Stomach smooth muscle (tissue), 2 donors: ENCODE data around the gene CAMK2D.
"Not testable (repeated sequence)": the region's sequence is repeated elsewhere in the genome, so short reads cannot be mapped to it uniquely, and the experiment has no call there.

Source experiments
- H3K27ac ChIP-seq: one replicate; pipeline ENCODE4 v1.7.0; 2013; ENCODE audit warnings: mild to moderate bottlenecking, low read length, inconsistent platforms
- H3K27me3 ChIP-seq, 2 donors: one replicate each; pipeline ENCODE4 v1.7.0; 2013; ENCODE audit warnings: low read length in 2 of 2; ENCODE audit not compliant: insufficient read depth in 2 of 2, control insufficient read depth in 1 of 2
- H3K36me3 ChIP-seq, 2 donors: one replicate each; pipeline ENCODE4 v1.7.0; 2013; ENCODE audit warnings: low read length in 2 of 2; ENCODE audit not compliant: control insufficient read depth in 2 of 2, insufficient read depth in 2 of 2
- H3K4me1 ChIP-seq: one replicate; pipeline ENCODE4 v1.7.0; 2013; ENCODE audit warnings: low read length; ENCODE audit not compliant: control insufficient read depth, insufficient read depth
- H3K4me3 ChIP-seq, 2 donors: one replicate each; pipeline ENCODE4 v1.7.0; 2013; ENCODE audit warnings: low read length in 2 of 2
- H3K9ac ChIP-seq, 2 donors: one replicate each; pipeline ENCODE4 v1.7.0; 2013; ENCODE audit warnings: low read length in 2 of 2, mild to moderate bottlenecking in 1 of 2
- H3K9me3 ChIP-seq, 2 donors: one replicate each; pipeline ENCODE4 v1.7.0; 2013; ENCODE audit warnings: low read length in 2 of 2; ENCODE audit not compliant: control insufficient read depth in 2 of 2
- donor health status: healthy.
- donor health status: Pancreatic carcinoma.

Gene CAMK2D

DNA sequence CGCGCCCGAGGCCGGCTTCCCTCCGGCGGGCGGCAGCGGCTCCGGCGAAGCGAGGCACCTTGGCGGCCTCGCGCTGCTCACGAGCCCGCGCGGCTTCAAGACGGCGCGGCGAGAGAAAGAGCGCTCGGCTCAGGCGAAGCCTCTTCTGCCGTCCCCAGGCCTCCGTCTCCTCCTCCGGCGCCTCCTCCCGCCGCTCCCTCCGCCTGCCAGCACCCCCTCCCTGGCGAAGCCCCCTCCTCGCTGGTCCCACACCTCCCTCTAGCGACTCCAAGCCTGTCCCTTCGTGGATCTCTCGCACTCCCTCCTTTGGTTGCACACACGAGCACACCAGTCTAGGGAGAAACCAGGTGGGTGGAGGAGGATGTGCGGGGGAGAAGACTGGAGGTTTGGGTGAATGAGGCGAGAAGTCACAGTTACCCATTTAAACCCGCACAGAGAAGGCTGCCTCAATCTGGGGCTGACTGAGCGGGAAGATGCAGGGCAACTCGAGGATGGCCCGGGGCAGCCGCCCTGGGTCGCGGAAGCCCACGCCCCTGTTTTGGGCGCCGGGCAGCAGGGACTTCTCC lies at the start of gene CAMK2D:
TSS of gene CAMK2D (minus strand) at position 119 of the 566 bp plus-strand sequence. CDS start 670 bp downstream, outside the sequence.
- Histone ChIP-seq H3K4me1 (no peaks in the 10 kb centered on the region), H3K27ac (peak within 1 kb of the TSS; percentile 92), H3K9ac (peak within 1 kb of the TSS; percentile 90 to 93), H3K36me3 (no peaks in the 10 kb centered on the region), H3K27me3 (no peaks in the 10 kb centered on the region), H3K4me3 (peak within 1 kb of the TSS; percentile 95 to 96), H3K9me3 (no peaks in the 10 kb centered on the region)

DNA sequence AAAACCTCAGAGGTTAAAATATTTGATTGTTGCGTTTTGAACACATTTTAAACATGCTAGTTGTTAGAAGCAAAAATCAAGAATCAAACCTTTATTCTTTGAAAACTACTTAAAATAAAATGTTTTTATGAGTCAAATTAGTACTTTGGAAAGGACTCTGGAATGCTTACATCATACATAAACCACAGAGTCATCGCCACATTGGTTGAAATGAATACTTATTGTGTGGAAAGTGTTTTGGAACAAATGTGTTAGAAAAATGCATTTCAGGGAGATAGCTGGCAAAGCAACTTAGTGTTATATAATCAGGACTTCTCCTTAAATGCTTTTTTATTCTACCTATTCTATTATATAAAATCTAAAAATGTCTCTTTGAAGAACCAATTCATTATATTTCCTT lies 49.4 kb upstream of the CAMK2D start:
- H3K36me3 ChIP-seq, result no peaks in the 10 kb centered on the region

GRCh38 chr4:113809311-113809710 lies 47.8 kb upstream of the CAMK2D start:
- Histone ChIP-seq H3K9me3 (no peaks in the 10 kb centered on the region), H3K4me1 (no peaks in the 10 kb centered on the region), H3K36me3 (no peaks in the 10 kb centered on the region), H3K9ac (no peak overlapping the region), H3K4me3 (no peak overlapping the region), H3K27ac (no peak overlapping the region), H3K27me3 (no peaks in the 10 kb centered on the region)

More for the DNA sequence above, 49.4 kb upstream of the CAMK2D start:
- no peaks in the 10 kb centered on the region for H3K9me3 ChIP-seq
- H3K9ac ChIP-seq, result no peak overlapping the region
- no peak overlapping the region for H3K4me3 ChIP-seq
- H3K4me1 ChIP-seq, result no peaks in the 10 kb centered on the region
- H3K27me3 ChIP-seq, result no peaks in the 10 kb centered on the region
- H3K27ac ChIP-seq, result no peak overlapping the region

DNA sequence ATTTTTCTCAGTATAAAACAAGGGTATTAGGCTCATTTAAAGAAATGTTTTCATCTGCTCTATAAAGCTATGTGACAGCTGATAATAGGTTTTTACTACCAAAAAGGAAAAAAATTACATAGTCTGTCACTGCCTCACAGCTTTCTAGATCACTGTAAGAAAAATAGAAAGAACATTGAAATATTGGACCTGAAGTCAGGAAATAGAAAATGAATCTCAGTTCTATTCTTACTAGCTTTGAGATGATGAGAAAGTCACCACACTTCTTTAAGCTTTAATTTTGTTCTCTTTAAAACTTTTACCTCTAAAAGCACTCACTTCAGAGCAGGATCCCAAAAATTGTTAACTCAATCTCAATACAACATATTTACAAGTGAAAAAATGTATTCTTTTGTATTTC lies 45.3 kb upstream of the CAMK2D start:
- no peak overlapping the region for H3K9ac ChIP-seq
- H3K27ac ChIP-seq, result no peak overlapping the region
- peaks cover 2 to 4% of the 10 kb centered on the region in 2 donors for H3K9me3 ChIP-seq
- H3K36me3 ChIP-seq, result no peaks in the 10 kb centered on the region
- H3K27me3 ChIP-seq, result no peaks in the 10 kb centered on the region
- no peak overlapping the region for H3K4me3 ChIP-seq
- no peaks in the 10 kb centered on the region for H3K4me1 ChIP-seq

DNA sequence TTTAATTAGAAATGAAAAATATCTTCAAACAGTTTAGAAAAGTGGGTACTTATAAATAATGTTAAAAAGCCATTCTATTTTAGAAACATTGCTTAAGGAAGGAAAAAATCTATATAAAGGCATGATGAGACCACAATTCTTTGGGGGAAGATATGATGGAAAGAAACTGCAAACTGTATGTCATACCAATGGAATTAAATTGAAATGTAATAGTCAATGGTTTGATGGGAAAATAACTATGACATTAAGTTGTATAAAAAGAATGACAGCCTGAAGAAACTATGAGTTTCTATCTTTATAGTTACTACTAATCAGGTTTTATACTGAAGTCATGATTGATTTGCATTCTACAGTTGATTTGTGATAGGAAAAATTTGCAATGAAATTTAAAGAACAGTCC lies 40.3 kb upstream of the CAMK2D start:
- H3K9me3 ChIP-seq, result peaks cover 2 to 4% of the 10 kb centered on the region in 2 donors
- no peaks in the 10 kb centered on the region for H3K4me1 ChIP-seq
- no peak overlapping the region for H3K27ac ChIP-seq
- H3K4me3 ChIP-seq, result no peak overlapping the region
- H3K9ac ChIP-seq, result no peak overlapping the region
- no peaks in the 10 kb centered on the region for H3K36me3 ChIP-seq
- H3K27me3 ChIP-seq, result no peaks in the 10 kb centered on the region

DNA sequence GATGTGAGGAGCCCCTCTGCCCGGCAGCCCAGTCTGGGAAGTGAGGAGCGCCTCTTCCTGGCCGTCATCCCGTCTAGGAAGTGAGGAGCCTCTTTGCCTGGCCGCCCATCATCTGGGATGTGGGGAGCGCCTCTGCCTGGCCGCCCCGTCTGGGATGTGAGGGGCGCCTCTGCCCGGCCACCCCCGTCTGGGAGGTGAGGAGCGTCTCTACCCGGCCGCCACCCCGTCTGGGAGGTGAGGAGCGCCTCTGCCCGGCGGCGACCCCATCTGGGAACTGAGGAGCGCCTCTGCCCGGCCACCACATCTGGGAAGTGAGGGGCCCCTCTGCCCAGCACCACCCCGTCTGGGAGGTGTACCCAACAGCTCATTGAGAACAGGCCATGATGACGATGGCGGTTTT lies 34.8 kb upstream of the CAMK2D start:
- H3K27ac ChIP-seq, H3K4me1 ChIP-seq, H3K36me3 ChIP-seq, H3K27me3 ChIP-seq, H3K9me3 ChIP-seq, H3K9ac ChIP-seq, H3K4me3 ChIP-seq: not testable (repeated sequence)

GRCh38 chr4:113790478-113790877 lies 28.9 kb upstream of the CAMK2D start:
- Histone ChIP-seq H3K4me1 (no peaks in the 10 kb centered on the region), H3K4me3 (no peak overlapping the region), H3K9me3 (peaks cover 0 to 3% of the 10 kb centered on the region in 2 donors), H3K9ac (no peak overlapping the region), H3K36me3 (no peaks in the 10 kb centered on the region), H3K27ac (no peak overlapping the region), H3K27me3 (no peaks in the 10 kb centered on the region)

DNA sequence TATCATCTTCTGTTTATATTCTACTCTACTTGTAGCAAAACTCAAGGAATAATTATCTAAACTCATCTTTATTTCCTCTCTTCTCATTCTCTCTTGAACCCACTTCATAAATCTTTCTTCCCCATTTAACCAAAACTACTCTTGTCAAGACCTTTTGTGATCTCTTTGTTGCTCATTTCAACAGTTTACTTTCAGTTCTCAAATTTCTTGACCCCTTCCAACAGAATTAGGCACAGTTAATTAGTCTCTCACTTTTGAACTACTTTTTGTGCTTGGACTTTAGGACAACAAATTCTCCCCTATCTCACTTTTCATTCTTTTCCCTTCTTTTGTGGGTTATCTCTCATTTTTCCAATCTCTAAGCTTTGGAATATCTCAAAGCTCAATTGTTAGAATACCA lies 27.4 kb upstream of the CAMK2D start:
- Histone ChIP-seq H3K27me3 (no peaks in the 10 kb centered on the region), H3K9ac (no peak overlapping the region), H3K9me3 (peaks cover 0 to 3% of the 10 kb centered on the region in 2 donors), H3K36me3 (no peaks in the 10 kb centered on the region), H3K4me1 (no peaks in the 10 kb centered on the region), H3K4me3 (no peak overlapping the region), H3K27ac (no peak overlapping the region)

DNA sequence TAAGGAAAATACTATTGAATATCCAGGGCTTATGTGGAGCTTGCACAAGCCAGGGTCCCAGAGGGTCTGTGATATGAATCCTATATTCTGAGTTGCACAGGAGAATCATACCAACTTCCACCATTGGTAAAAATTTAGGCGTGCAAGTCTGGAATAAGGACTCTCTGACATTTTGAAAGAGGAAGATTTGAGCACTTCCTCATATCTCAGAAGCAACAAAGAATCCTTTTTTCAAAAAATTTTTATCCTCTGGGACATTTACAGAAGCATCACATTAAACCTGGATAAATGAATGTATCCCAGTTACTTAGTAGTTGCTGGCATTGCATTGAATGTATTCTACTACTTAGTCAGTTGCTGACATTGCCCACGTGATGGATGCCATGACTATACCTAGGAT lies 24.2 kb upstream of the CAMK2D start:
- no peaks in the 10 kb centered on the region for H3K4me1 ChIP-seq
- no peak overlapping the region for H3K4me3 ChIP-seq
- no peak overlapping the region for H3K9ac ChIP-seq
- H3K27ac ChIP-seq, result no peak overlapping the region
- no peaks in the 10 kb centered on the region for H3K27me3 ChIP-seq
- H3K9me3 ChIP-seq, result no peaks in the 10 kb centered on the region
- H3K36me3 ChIP-seq, result no peaks in the 10 kb centered on the region

GRCh38 chr4:113784497-113785250 lies 23.1 kb upstream of the CAMK2D start:
- H3K27ac ChIP-seq, result no peak overlapping the region
- H3K4me3 ChIP-seq, result no peak overlapping the region
- no peaks in the 10 kb centered on the region for H3K27me3 ChIP-seq
- no peaks in the 10 kb centered on the region for H3K4me1 ChIP-seq
- no peaks in the 10 kb centered on the region for H3K36me3 ChIP-seq
- H3K9me3 ChIP-seq, result no peaks in the 10 kb centered on the region
- H3K9ac ChIP-seq, result no peak overlapping the region

DNA sequence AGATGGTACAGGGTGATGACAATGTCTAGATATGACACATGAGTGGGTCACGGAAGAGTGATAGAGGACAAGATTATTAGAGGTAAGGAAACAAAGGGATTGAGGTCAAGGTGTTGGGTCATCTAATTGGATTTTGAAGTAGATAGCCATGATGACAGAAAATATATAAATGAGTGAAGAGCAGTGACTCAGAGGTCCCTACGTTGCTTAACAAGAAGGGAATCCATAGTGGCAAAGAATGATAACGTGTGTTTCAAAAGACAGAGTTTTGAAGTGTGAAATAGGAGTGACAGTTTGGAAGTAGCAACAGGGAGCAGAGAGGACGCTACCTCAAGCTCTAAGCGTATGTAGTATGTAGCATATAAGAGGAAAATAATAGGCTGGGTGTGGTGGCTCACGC lies 22.2 kb upstream of the CAMK2D start:
- Histone ChIP-seq H3K4me3 (no peak overlapping the region), H3K4me1 (no peaks in the 10 kb centered on the region), H3K9ac (no peak overlapping the region), H3K36me3 (no peaks in the 10 kb centered on the region), H3K9me3 (no peaks in the 10 kb centered on the region), H3K27me3 (no peaks in the 10 kb centered on the region), H3K27ac (no peak overlapping the region)
